Right lobe of liver (tissue), 4 donors: Measurements from ENCODE around the gene ATRNL1.

Experiments
- CTCF ChIP-seq, 4 donors: fragments of 200-600 bp in 3 of 4; fragments of 450-650 bp in 1 of 4; IDR thresholded peaks; one replicate each; pipeline versions ENCODE4 v1.5.1 to v1.8.0; 2016 to 2022; ENCODE audit warnings: antibody characterized with exemption in 4 of 4, mild to moderate bottlenecking in 2 of 4
- POLR2A ChIP-seq: fragments of 450-650 bp; IDR thresholded peaks from one replicate; pipeline ENCODE4 v1.6.1; 2017; ENCODE audit warnings: antibody characterized with exemption, mild to moderate bottlenecking
- donor health status: DM: no; HTN: no; CAD: no.
- donor health status: DM: no; HTN: no; CAD: no.
- donor health status: DM: no; HTN: yes; CAD: no.

GRCh38 chr10:115866174-115866573 is 773.0 kb downstream of the ATRNL1 start:
- TF ChIP-seq POLR2A = no peak
- no peak for TF ChIP-seq CTCF (IDR thresholded peaks at IDR 0.05)
